Astrocyte (in vitro differentiated cells and primary cell): ENCODE measurements around the gene CYP4F3. TPM values are rescaled to one million over a fixed set of nuclear protein-coding genes. Genes with fewer than 3 reads are reported as not detected.
"Not testable (repeated sequence)": the region's sequence is repeated elsewhere in the genome, so short reads cannot be mapped to it uniquely, and the experiment has no call there.

Experiments used
- DNase-seq: peaks from one replicate; pipeline ENCODE4 v3.0.0-alpha.2; 2010; ENCODE audit warnings: low read depth
- FAIRE-seq: peaks from 2 replicates; lab custom pipeline; 2011; peaks lifted over from hg19 to GRCh38; lab: Jason Lieb, UNC
- H2AFZ ChIP-seq: 2 replicates; pipeline ENCODE4 v1.6.0; 2012; ENCODE audit warnings: low read depth, low read length, inconsistent platforms
- H3K27ac ChIP-seq: 2 replicates; pipeline ENCODE4 v1.5.1; 2011; ENCODE audit warnings: low read depth, low read length, inconsistent platforms
- H3K27me3 ChIP-seq: 2 replicates; pipeline ENCODE4 v1.6.0; 2011; ENCODE audit warnings: low read length, inconsistent platforms; ENCODE audit not compliant: insufficient read depth
- H3K36me3 ChIP-seq: 2 replicates; pipeline ENCODE4 v1.5.1; 2011; ENCODE audit warnings: low read length, inconsistent platforms; ENCODE audit not compliant: insufficient read depth
- H3K4me1 ChIP-seq: 2 replicates; pipeline ENCODE4 v1.5.1; 2011; ENCODE audit warnings: low read length, inconsistent platforms; ENCODE audit not compliant: insufficient read depth
- H3K4me2 ChIP-seq: 2 replicates; pipeline ENCODE4 v1.6.0; 2012; ENCODE audit warnings: low read length, inconsistent platforms
- H3K4me3 ChIP-seq: 2 replicates; pipeline ENCODE4 v1.5.1; 2011; ENCODE audit warnings: low read depth, mild to moderate bottlenecking, low read length, inconsistent platforms; ENCODE audit not compliant: insufficient read depth
- H3K79me2 ChIP-seq: 2 replicates; pipeline ENCODE4 v1.6.0; 2012; ENCODE audit warnings: mild to moderate bottlenecking, low read length, inconsistent platforms; ENCODE audit not compliant: insufficient read depth
- H3K9ac ChIP-seq: 2 replicates; pipeline ENCODE4 v1.6.0; 2012; ENCODE audit warnings: mild to moderate bottlenecking, low read length, inconsistent platforms
- H3K9me3 ChIP-seq: 2 replicates; pipeline ENCODE4 v1.5.1; 2012; ENCODE audit warnings: low read depth, mild to moderate bottlenecking, low read length, inconsistent platforms; ENCODE audit not compliant: insufficient read depth
- H4K20me1 ChIP-seq: 2 replicates; pipeline ENCODE4 v1.6.0; 2012; ENCODE audit warnings: low read length, inconsistent platforms; ENCODE audit not compliant: insufficient read depth
- H3K27ac Mint-ChIP-seq: one replicate; pipeline ENCODE4 v1.8.0; 2021; ENCODE audit warnings: mild to moderate bottlenecking, mixed read lengths; ENCODE audit not compliant: unreplicated experiment
- H3K27me3 Mint-ChIP-seq: one replicate; pipeline ENCODE4 v1.8.0; 2021; ENCODE audit warnings: low read depth, mixed read lengths; ENCODE audit not compliant: unreplicated experiment
- H3K36me3 Mint-ChIP-seq: one replicate; pipeline ENCODE4 v1.8.0; 2021; ENCODE audit warnings: low read depth, mixed read lengths; ENCODE audit not compliant: unreplicated experiment
- H3K4me1 Mint-ChIP-seq: one replicate; pipeline ENCODE4 v1.8.0; 2021; ENCODE audit warnings: low read depth, mixed read lengths; ENCODE audit not compliant: unreplicated experiment
- H3K4me3 Mint-ChIP-seq: one replicate; pipeline ENCODE4 v1.8.0; 2021; ENCODE audit warnings: mild to moderate bottlenecking, moderate library complexity, mixed read lengths; ENCODE audit not compliant: unreplicated experiment
- H3K9me3 Mint-ChIP-seq: one replicate; pipeline ENCODE4 v1.8.0; 2021; ENCODE audit warnings: mild to moderate bottlenecking, mixed read lengths; ENCODE audit not compliant: unreplicated experiment
- EZH2 ChIP-seq: IDR thresholded peaks from 2 replicates; pipeline ENCODE4 v1.6.1; 2012; ENCODE audit warnings: mild to moderate bottlenecking, low read length, inconsistent platforms; ENCODE audit not compliant: insufficient read depth
- total RNA-seq: library from RNA; stranded (reverse); gene quantifications from 2 replicates; pipeline ENCODE4 v1.2.1, GENCODE V29; 2021
- TF ChIP-seq, protein P1 (sequence below): IDR thresholded peaks from 2 replicates; pipeline ENCODE4 v1.5.1; 2011; ENCODE audit warnings: low read depth, mild to moderate bottlenecking, inconsistent platforms, low read length, moderate library complexity; ENCODE audit not compliant: insufficient read depth

The CYP4F3 gene
- total RNA-seq, 1 donor from 2014 or later: not detected

DNA sequence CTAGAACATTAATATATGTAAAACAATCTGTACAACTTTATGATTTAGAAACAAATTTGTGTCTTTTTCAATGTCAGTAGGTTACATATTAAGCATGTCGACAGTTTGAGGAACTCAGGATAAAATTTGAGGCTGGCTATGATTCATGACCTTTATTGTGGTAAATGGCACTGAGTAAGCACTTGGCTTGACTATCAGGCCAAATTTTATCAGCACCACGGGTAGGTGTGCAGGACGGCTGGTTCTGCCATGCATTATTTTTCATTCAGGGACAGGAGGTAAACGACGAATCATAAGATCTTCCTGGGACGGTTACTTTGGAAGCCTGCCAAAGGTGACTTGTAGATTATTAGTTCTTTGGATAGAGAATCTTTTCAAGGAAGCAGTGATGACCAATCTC lies 45.6 kb upstream of the CYP4F3 start:
- Mint-ChIP-seq H3K4me1 (no peaks in the 10 kb centered on the region), H3K36me3 (no peaks in the 10 kb centered on the region), H3K4me3 (no peak overlapping the region), H3K27ac (no peak overlapping the region), H3K9me3 (peaks cover 11% of the 10 kb centered on the region), H3K27me3 (no peaks in the 10 kb centered on the region)
- Histone ChIP-seq H3K79me2 (no peaks in the 10 kb centered on the region), H3K9ac (no peak overlapping the region), H3K4me2 (no peak overlapping the region), H3K36me3 (no peaks in the 10 kb centered on the region), H3K27ac (no peak overlapping the region), H3K27me3 (no peaks in the 10 kb centered on the region), H3K9me3 (peaks cover 3% of the 10 kb centered on the region), H2AFZ (no peak overlapping the region), H3K4me1 (no peaks in the 10 kb centered on the region), H4K20me1 (no peaks in the 10 kb centered on the region), H3K4me3 (no peak overlapping the region)
- TF ChIP-seq, protein P1, sequence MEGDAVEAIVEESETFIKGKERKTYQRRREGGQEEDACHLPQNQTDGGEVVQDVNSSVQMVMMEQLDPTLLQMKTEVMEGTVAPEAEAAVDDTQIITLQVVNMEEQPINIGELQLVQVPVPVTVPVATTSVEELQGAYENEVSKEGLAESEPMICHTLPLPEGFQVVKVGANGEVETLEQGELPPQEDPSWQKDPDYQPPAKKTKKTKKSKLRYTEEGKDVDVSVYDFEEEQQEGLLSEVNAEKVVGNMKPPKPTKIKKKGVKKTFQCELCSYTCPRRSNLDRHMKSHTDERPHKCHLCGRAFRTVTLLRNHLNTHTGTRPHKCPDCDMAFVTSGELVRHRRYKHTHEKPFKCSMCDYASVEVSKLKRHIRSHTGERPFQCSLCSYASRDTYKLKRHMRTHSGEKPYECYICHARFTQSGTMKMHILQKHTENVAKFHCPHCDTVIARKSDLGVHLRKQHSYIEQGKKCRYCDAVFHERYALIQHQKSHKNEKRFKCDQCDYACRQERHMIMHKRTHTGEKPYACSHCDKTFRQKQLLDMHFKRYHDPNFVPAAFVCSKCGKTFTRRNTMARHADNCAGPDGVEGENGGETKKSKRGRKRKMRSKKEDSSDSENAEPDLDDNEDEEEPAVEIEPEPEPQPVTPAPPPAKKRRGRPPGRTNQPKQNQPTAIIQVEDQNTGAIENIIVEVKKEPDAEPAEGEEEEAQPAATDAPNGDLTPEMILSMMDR: no peak
- TF ChIP-seq EZH2: no peak
- DNase-seq (no peak), FAIRE-seq (no peak)

DNA sequence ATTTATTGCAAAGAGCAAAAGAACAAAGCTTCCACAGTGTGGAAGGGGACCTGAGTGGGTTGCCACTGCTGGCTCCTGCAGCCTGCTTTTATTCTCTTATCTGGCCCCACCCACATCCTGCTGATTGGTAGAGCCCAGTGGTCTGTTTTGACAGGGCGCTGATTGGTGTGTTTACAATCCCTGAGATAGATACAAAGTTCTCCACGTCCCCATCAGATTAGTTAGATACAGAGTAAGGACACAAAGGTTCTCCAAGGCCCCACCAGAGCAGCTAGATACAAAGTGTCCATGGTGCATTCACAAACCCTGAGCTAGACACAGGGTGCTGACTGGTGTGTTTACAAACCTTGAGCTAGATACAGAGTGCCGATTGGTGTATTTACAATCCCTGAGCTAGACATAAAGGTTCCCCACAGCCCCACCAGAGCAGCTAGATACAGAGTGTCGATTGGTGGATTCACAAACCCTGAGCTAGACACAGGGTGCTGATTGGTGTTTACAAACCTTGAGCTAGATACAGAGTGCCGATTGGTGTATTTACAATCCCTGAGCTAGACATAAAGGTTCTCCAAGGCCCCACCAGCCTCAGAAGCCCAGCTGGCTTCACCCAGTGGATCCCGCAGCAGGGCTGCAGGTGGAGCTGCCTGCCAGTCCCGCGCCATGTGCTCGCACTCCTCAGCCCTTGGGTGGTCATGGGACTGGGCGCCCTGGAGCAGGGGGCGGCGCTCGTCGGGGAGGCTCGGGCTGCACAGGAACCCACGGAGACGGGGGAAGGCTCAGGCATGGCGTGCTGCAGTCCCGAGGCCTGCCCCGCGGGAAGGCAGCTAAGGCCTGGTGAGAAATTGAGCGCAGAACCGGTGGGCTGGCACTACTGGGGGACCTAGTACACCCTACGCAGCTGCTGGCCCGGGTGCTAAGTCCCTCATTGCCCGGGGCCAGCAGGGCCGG lies 32.4 kb upstream of the CYP4F3 start:
- H3K79me2 ChIP-seq, H3K4me1 Mint-ChIP-seq, H2AFZ ChIP-seq, H3K4me3 ChIP-seq, H3K36me3 Mint-ChIP-seq, H3K27ac ChIP-seq, FAIRE-seq, H4K20me1 ChIP-seq, H3K9ac ChIP-seq, H3K4me1 ChIP-seq, H3K27me3 Mint-ChIP-seq, H3K36me3 ChIP-seq, H3K27ac Mint-ChIP-seq, H3K27me3 ChIP-seq, H3K9me3 ChIP-seq, H3K4me3 Mint-ChIP-seq, H3K4me2 ChIP-seq, DNase-seq: not testable (repeated sequence)
- peaks cover 18% of the 10 kb centered on the region for H3K9me3 Mint-ChIP-seq

DNA sequence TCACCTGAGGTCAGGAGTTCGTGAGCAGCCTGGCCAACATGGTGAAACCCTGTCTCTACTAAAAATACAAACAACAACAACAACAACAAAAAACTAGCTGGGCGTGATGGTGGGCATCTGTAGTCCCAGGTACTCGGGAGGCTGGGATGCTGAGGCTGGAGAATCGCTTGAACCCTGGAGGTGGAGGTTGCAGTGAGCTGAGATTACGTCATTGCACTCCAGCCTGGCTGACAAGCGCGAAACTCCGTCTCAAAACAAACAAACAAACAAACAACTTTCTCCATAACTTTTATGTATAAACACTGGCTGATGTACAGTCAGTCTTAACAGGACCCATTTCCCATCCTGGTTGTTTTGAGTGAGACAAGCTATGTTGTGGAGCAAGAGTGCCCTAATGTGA lies 31.4 kb upstream of the CYP4F3 start:
- no peaks in the 10 kb centered on the region for H3K4me1 ChIP-seq
- H3K27ac Mint-ChIP-seq: no peak overlapping the region
- no peaks in the 10 kb centered on the region for H3K27me3 Mint-ChIP-seq
- H3K9ac ChIP-seq: no peak overlapping the region
- no peak overlapping the region for H3K4me2 ChIP-seq
- no peaks in the 10 kb centered on the region for H3K27me3 ChIP-seq
- no peak overlapping the region for H3K27ac ChIP-seq
- no peak for DNase-seq
- peaks cover 18% of the 10 kb centered on the region for H3K9me3 Mint-ChIP-seq
- H3K36me3 Mint-ChIP-seq: peaks cover 2% of the 10 kb centered on the region
- no peak overlapping the region for H2AFZ ChIP-seq
- no peaks in the 10 kb centered on the region for H3K9me3 ChIP-seq
- TF ChIP-seq, protein P1: no peak
- TF ChIP-seq EZH2: no peak
- no peaks in the 10 kb centered on the region for H3K4me1 Mint-ChIP-seq
- H3K79me2 ChIP-seq: no peaks in the 10 kb centered on the region
- no peak overlapping the region for H3K4me3 Mint-ChIP-seq
- no peaks in the 10 kb centered on the region for H4K20me1 ChIP-seq
- H3K36me3 ChIP-seq: no peaks in the 10 kb centered on the region
- no peak for FAIRE-seq
- H3K4me3 ChIP-seq: no peak overlapping the region
